Measurements from ENCODE around the gene HNRNPH2. TPM values are rescaled to one million over a fixed set of nuclear protein-coding genes. Genes with fewer than 3 reads are reported as not detected.
A peak's percentile ranks its signal among the peaks of the same experiment; 100 is the strongest.

The HNRNPH2 gene
- total and polyA plus RNA-seq, 2 experiments from 2014 or later: 59.0 to 97.8 TPM

GRCh38 chrX:101449279-101449678, 41.3 kb downstream of the HNRNPH2 start:
- Histone ChIP-seq H3K4me2 (ENCODE audit: unreplicated experiment) (no peak overlapping the region), H3K79me2 (ENCODE audit: insufficient read depth) (no peaks in the 10 kb centered on the region), H3K9me2 (ENCODE audit: insufficient read depth) (no peaks in the 10 kb centered on the region), H3K4me1 (ENCODE audit: insufficient read depth) (no peaks in the 10 kb centered on the region), H3K4me3 (no peak overlapping the region), H2AFZ (no peak overlapping the region), H3K9me3 (ENCODE audit: low read depth) (no peaks in the 10 kb centered on the region), H3K27ac (no peak overlapping the region), H3K27me3 (replicated peaks; ENCODE audit: insufficient read depth) (no peaks in the 10 kb centered on the region), H3K9ac (no peak overlapping the region), H3K36me3 (ENCODE audit: low read depth) (no peaks in the 10 kb centered on the region), H3F3A (ENCODE audit: insufficient read depth) (no peaks in the 10 kb centered on the region), H4K20me1 (ENCODE audit: insufficient read depth) (no peaks in the 10 kb centered on the region)
- TF ChIP-seq EZH2phosphoT487 (IDR thresholded peaks at IDR 0.05; ENCODE audit: insufficient read depth, low read depth) (no peak), EZH2 (IDR thresholded peaks at IDR 0.05; ENCODE audit: insufficient read depth, poor library complexity, severe bottlenecking) (no peak)
- no peak for DNase-seq
- in situ Hi-C loops (cut with MboI): no loop called here
- WGBS, 2 experiments (ENCODE audit: low coverage in 1 of 2, low lambda C conversion rate in 2 of 2, missing lambda C conversion rate in 2 of 2): 92 to 100% methylated on average over 1 of the region's 1 CpG

- no peaks in the 10 kb centered on the region for H3K27me3 ChIP-seq (replicated peaks; ENCODE audit: insufficient read depth)
- WGBS, 2 experiments (ENCODE audit: low coverage in 1 of 2, low lambda C conversion rate in 2 of 2, missing lambda C conversion rate in 2 of 2): 92 to 100% methylated on average over 2 of the region's 2 CpGs
- H3K9me2 ChIP-seq (ENCODE audit: insufficient read depth): no peaks in the 10 kb centered on the region
- H3K4me1 ChIP-seq (ENCODE audit: insufficient read depth): no peaks in the 10 kb centered on the region
- no peaks in the 10 kb centered on the region for H4K20me1 ChIP-seq (ENCODE audit: insufficient read depth)
- no peak overlapping the region for H3K9ac ChIP-seq
- no peak overlapping the region for H2AFZ ChIP-seq
- no peaks in the 10 kb centered on the region for H3K9me3 ChIP-seq (ENCODE audit: low read depth)
- no peaks in the 10 kb centered on the region for H3K36me3 ChIP-seq (ENCODE audit: low read depth)
- no peaks in the 10 kb centered on the region for H3K79me2 ChIP-seq (ENCODE audit: insufficient read depth)
- in situ Hi-C loops (cut with MboI): no loop called here
- no peak overlapping the region for H3K4me3 ChIP-seq
- H3F3A ChIP-seq (ENCODE audit: insufficient read depth): no peaks in the 10 kb centered on the region
- DNase-seq: no peak
- H3K4me2 ChIP-seq (ENCODE audit: unreplicated experiment): no peak overlapping the region
- no peak for TF ChIP-seq EZH2phosphoT487 (IDR thresholded peaks at IDR 0.05; ENCODE audit: insufficient read depth, low read depth)
- TF ChIP-seq EZH2 (IDR thresholded peaks at IDR 0.05; ENCODE audit: insufficient read depth, poor library complexity, severe bottlenecking): no peak
- no peak overlapping the region for H3K27ac ChIP-seq
These were observed 42.1 kb downstream of the HNRNPH2 start for GRCh38 chrX:101450085-101450484.

- 39 to 56% methylated on average over 2 of the region's 2 CpGs for WGBS, 2 experiments (ENCODE audit: low coverage in 1 of 2, low lambda C conversion rate in 2 of 2, missing lambda C conversion rate in 2 of 2)
- no peaks in the 10 kb centered on the region for H3K36me3 ChIP-seq (ENCODE audit: low read depth)
- no peak for TF ChIP-seq EZH2 (IDR thresholded peaks at IDR 0.05; ENCODE audit: insufficient read depth, poor library complexity, severe bottlenecking)
- H3K9me2 ChIP-seq (ENCODE audit: insufficient read depth): no peaks in the 10 kb centered on the region
- no peak overlapping the region for H3K4me3 ChIP-seq
- H3K4me2 ChIP-seq (ENCODE audit: unreplicated experiment): no peak overlapping the region
- H3K27ac ChIP-seq: no peak overlapping the region
- H3K27me3 ChIP-seq (replicated peaks; ENCODE audit: insufficient read depth): no peaks in the 10 kb centered on the region
- peak; percentile 53 for DNase-seq
- no peaks in the 10 kb centered on the region for H3K4me1 ChIP-seq (ENCODE audit: insufficient read depth)
- no peaks in the 10 kb centered on the region for H3K79me2 ChIP-seq (ENCODE audit: insufficient read depth)
- no peaks in the 10 kb centered on the region for H3F3A ChIP-seq (ENCODE audit: insufficient read depth)
- H3K9ac ChIP-seq: no peak overlapping the region
- no peaks in the 10 kb centered on the region for H3K9me3 ChIP-seq (ENCODE audit: low read depth)
- no peaks in the 10 kb centered on the region for H4K20me1 ChIP-seq (ENCODE audit: insufficient read depth)
- no peak overlapping the region for H2AFZ ChIP-seq
- in situ Hi-C loops (cut with MboI): no loop called here
These were observed 42.9 kb downstream of the HNRNPH2 start for GRCh38 chrX:101450961-101451360.

GRCh38 chrX:101452056-101452455, 44.0 kb downstream of the HNRNPH2 start:
- WGBS, 2 experiments (ENCODE audit: low coverage in 1 of 2, low lambda C conversion rate in 2 of 2, missing lambda C conversion rate in 2 of 2): 89 to 90% methylated on average over 3 of the region's 3 CpGs
- Histone ChIP-seq H3K79me2 (ENCODE audit: insufficient read depth) (no peaks in the 10 kb centered on the region), H3K4me3 (no peak overlapping the region), H3K4me1 (ENCODE audit: insufficient read depth) (no peaks in the 10 kb centered on the region), H4K20me1 (ENCODE audit: insufficient read depth) (no peaks in the 10 kb centered on the region; the same call in 1 of the 2 replicates), H3K9me2 (ENCODE audit: insufficient read depth) (no peaks in the 10 kb centered on the region), H3K4me2 (ENCODE audit: unreplicated experiment) (no peak overlapping the region), H3K27ac (no peak overlapping the region), H3K9me3 (ENCODE audit: low read depth) (no peaks in the 10 kb centered on the region), H3K9ac (no peak overlapping the region), H3K36me3 (ENCODE audit: low read depth) (no peaks in the 10 kb centered on the region), H2AFZ (no peak overlapping the region), H3K27me3 (replicated peaks; ENCODE audit: insufficient read depth) (no peaks in the 10 kb centered on the region), H3F3A (ENCODE audit: insufficient read depth) (no peaks in the 10 kb centered on the region)
- TF ChIP-seq EZH2 (IDR thresholded peaks at IDR 0.05; ENCODE audit: insufficient read depth, poor library complexity, severe bottlenecking) (no peak), EZH2phosphoT487 (IDR thresholded peaks at IDR 0.05; ENCODE audit: insufficient read depth, low read depth) (no peak)
- no peak for DNase-seq
- in situ Hi-C loops (cut with MboI): no loop called here

- Histone ChIP-seq H3K9me3 (ENCODE audit: low read depth) (no peaks in the 10 kb centered on the region), H3F3A (ENCODE audit: insufficient read depth) (no peaks in the 10 kb centered on the region), H3K36me3 (ENCODE audit: low read depth) (no peaks in the 10 kb centered on the region), H3K27me3 (replicated peaks; ENCODE audit: insufficient read depth) (no peaks in the 10 kb centered on the region), H3K4me2 (ENCODE audit: unreplicated experiment) (no peak overlapping the region), H3K4me3 (no peak overlapping the region), H3K79me2 (ENCODE audit: insufficient read depth) (no peaks in the 10 kb centered on the region), H3K9ac (no peak overlapping the region), H3K9me2 (ENCODE audit: insufficient read depth) (no peaks in the 10 kb centered on the region), H3K4me1 (ENCODE audit: insufficient read depth) (no peaks in the 10 kb centered on the region), H3K27ac (no peak overlapping the region), H2AFZ (no peak overlapping the region), H4K20me1 (ENCODE audit: insufficient read depth) (no peaks in the 10 kb centered on the region; the same call in 1 of the 2 replicates)
- WGBS, 2 experiments (ENCODE audit: low coverage in 1 of 2, low lambda C conversion rate in 2 of 2, missing lambda C conversion rate in 2 of 2): 88 to 95% methylated on average over 1 of the region's 1 CpG
- in situ Hi-C loops (cut with MboI): no loop called here
- peak; percentile 13 for DNase-seq
- no peak for TF ChIP-seq EZH2 (IDR thresholded peaks at IDR 0.05; ENCODE audit: insufficient read depth, poor library complexity, severe bottlenecking)
- TF ChIP-seq EZH2phosphoT487 (IDR thresholded peaks at IDR 0.05; ENCODE audit: insufficient read depth, low read depth): no peak
These were observed 52.6 kb downstream of the HNRNPH2 start for GRCh38 chrX:101460669-101461068.

All from GM23248 (cell line).